ENCODE measurements around the gene KRTAP10-7.
"Not testable (repeated sequence)": the region's sequence is repeated elsewhere in the genome, so short reads cannot be mapped to it uniquely, and the experiment has no call there.

Gene KRTAP10-7

DNA sequence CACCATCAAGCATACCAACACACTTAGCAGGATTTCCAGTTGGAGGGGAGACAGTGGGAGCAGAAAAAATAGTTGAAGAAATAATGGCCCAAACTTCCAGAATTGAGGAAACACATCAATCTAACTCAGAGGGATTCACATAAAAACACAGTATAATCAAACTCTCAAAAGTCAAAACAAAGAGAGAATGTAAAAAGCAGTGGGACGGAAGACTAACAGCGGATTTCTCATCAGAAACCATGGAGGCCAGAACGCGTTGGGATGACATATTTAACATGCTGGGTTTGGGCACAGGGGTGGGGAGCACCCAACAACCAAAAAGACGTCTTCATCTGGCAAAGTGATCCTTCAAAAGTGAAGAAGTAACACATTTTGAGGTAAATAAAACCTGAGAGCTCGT lies 19.5 kb downstream of the KRTAP10-7 start:
- H3K9ac ChIP-seq (ENCODE audit: low read length in 2 of 2), result no peak overlapping the region
- H3K27me3 ChIP-seq (ENCODE audit: control insufficient read depth in 1 of 2, insufficient read depth in 2 of 2, low read length in 2 of 2), result peaks cover 0 to 2% of the 10 kb centered on the region in 2 donors
- H3K36me3 ChIP-seq (ENCODE audit: control insufficient read depth in 2 of 2, insufficient read depth in 2 of 2, low read length in 2 of 2), result no peaks in the 10 kb centered on the region
- H3K4me1 ChIP-seq (ENCODE audit: control insufficient read depth, insufficient read depth, low read length), result no peaks in the 10 kb centered on the region
- H3K4me3 ChIP-seq (ENCODE audit: low read length in 2 of 2), result no peak overlapping the region
- H3K27ac ChIP-seq (ENCODE audit: low read length), result no peak overlapping the region
- peaks cover 13 to 19% of the 10 kb centered on the region in 2 donors for H3K9me3 ChIP-seq (ENCODE audit: control insufficient read depth in 2 of 2, low read length in 2 of 2)

DNA sequence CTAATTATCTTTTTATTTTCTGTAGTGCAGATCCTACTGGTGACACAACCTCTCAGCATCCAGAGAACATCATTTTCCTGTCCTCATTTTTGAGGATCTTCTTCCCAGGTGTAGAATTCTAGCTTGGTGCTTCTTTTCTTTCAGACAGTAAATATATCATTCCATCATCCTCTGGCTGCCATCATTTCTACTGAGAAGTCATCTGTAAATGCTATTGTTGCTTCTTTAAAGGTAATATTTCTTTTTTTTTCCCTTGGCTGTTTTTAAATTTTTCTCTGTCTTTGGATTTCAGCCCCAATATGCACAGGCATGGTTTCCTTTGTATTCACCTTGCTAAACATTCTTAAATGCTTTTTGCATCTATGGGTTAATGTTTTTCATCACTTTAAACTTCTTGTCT lies 23.2 kb downstream of the KRTAP10-7 start:
- Histone ChIP-seq H3K27ac (ENCODE audit: low read length) (no peak overlapping the region), H3K27me3 (ENCODE audit: control insufficient read depth in 1 of 2, insufficient read depth in 2 of 2, low read length in 2 of 2) (peaks cover 6 to 12% of the 10 kb centered on the region in 2 donors), H3K4me3 (ENCODE audit: low read length in 2 of 2) (no peak overlapping the region), H3K9ac (ENCODE audit: low read length in 2 of 2) (no peak overlapping the region), H3K36me3 (ENCODE audit: control insufficient read depth in 2 of 2, insufficient read depth in 2 of 2, low read length in 2 of 2) (no peaks in the 10 kb centered on the region), H3K4me1 (ENCODE audit: control insufficient read depth, insufficient read depth, low read length) (no peaks in the 10 kb centered on the region), H3K9me3 (ENCODE audit: control insufficient read depth in 2 of 2, low read length in 2 of 2) (peaks cover 13 to 21% of the 10 kb centered on the region in 2 donors)

DNA sequence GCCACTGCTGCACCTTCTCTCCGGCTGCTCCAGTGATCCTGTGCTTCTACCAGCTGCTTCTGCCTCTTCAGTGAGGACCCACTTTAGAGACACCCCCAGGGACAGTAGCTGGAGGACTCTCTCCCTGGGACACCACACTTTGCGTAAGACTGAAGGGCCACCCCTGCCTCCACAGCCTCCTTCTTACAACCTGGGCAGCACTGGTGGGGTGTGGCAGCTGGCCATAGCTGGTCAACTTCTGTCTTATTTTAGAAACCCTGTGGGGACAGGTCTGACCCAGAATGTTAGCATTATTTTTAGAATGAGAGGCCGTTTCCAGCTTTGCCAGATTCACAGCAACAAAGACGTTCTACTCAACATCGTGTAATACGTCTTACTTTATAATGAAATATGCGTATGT lies 25.4 kb downstream of the KRTAP10-7 start:
- H3K27me3 ChIP-seq (ENCODE audit: control insufficient read depth in 1 of 2, insufficient read depth in 2 of 2, low read length in 2 of 2), result peaks cover 7 to 18% of the 10 kb centered on the region in 2 donors
- no peak overlapping the region for H3K27ac ChIP-seq (ENCODE audit: low read length)
- no peak overlapping the region for H3K9ac ChIP-seq (ENCODE audit: low read length in 2 of 2)
- no peak overlapping the region for H3K4me3 ChIP-seq (ENCODE audit: low read length in 2 of 2)
- H3K9me3 ChIP-seq (ENCODE audit: control insufficient read depth in 2 of 2, low read length in 2 of 2), result peaks cover 5 to 21% of the 10 kb centered on the region in 2 donors
- H3K4me1 ChIP-seq (ENCODE audit: control insufficient read depth, insufficient read depth, low read length), result no peaks in the 10 kb centered on the region
- no peaks in the 10 kb centered on the region for H3K36me3 ChIP-seq (ENCODE audit: control insufficient read depth in 2 of 2, insufficient read depth in 2 of 2, low read length in 2 of 2)

DNA sequence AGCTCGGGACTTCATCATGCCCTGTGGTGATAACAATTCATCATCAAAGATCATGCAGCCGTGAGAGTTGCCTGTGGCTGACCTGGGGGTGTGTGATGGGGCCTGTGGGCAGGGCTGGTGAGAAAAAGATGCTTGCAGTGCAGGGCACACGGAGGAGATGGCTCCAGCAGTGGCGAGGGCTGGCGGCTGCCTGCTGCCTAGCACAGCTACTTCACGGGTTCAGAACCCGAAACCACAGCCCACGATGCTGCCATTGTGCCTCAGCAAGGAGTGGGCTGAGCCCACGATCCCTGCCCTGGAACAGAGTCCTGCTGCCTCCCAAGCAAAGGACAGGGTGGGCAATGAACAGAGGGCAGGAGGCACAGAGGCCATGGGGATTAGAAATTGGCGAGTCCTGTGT lies 25.9 kb downstream of the KRTAP10-7 start:
- Histone ChIP-seq H3K27ac (ENCODE audit: low read length) (no peak overlapping the region), H3K4me3 (ENCODE audit: low read length in 2 of 2) (no peak overlapping the region), H3K27me3 (ENCODE audit: control insufficient read depth in 1 of 2, insufficient read depth in 2 of 2, low read length in 2 of 2) (peaks cover 7 to 18% of the 10 kb centered on the region in 2 donors), H3K9me3 (ENCODE audit: control insufficient read depth in 2 of 2, low read length in 2 of 2) (peaks cover 5 to 24% of the 10 kb centered on the region in 2 donors), H3K36me3 (ENCODE audit: control insufficient read depth in 2 of 2, insufficient read depth in 2 of 2, low read length in 2 of 2) (no peaks in the 10 kb centered on the region), H3K4me1 (ENCODE audit: control insufficient read depth, insufficient read depth, low read length) (no peaks in the 10 kb centered on the region), H3K9ac (ENCODE audit: low read length in 2 of 2) (no peak overlapping the region)

DNA sequence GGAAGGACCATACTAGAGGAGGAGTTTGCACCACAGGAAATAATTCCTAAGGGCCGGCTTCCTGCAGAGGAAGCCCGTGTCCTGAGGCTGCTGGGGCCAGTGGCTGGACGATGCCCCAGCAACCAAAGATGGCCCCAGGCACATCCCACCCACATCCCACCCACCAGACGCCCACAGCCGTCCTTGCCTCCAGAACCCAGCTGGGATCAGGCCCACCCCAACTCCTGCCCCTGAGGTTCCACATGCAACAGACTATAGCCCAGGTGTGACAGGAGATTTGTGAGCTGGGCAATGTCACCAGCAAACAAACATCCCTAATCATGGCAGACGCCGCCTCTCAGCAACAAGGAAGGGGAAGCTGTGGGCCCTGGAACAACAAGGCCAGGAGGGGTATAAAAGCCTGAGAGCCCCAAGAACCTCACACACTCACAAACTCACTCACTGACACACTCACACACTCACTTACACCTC lies 26.3 kb downstream of the KRTAP10-7 start, which contains the start of gene KRTAP10-9:
Gene KRTAP10-9, plus strand, starts transcription at position 421 of the 471 bp plus-strand sequence. CDS start 79 bp downstream, outside the sequence.
- Histone ChIP-seq H3K9ac (ENCODE audit: low read length in 2 of 2) (no peak within 1 kb of the TSS), H3K27ac (ENCODE audit: low read length) (no peak within 1 kb of the TSS), H3K4me3 (ENCODE audit: low read length in 2 of 2) (no peak within 1 kb of the TSS), H3K4me1 (ENCODE audit: control insufficient read depth, insufficient read depth, low read length) (no peaks in the 10 kb centered on the region), H3K36me3 (ENCODE audit: control insufficient read depth in 2 of 2, insufficient read depth in 2 of 2, low read length in 2 of 2) (no peaks in the 10 kb centered on the region), H3K27me3 (ENCODE audit: control insufficient read depth in 1 of 2, insufficient read depth in 2 of 2, low read length in 2 of 2) (peaks cover 7 to 18% of the 10 kb centered on the region in 2 donors), H3K9me3 (ENCODE audit: control insufficient read depth in 2 of 2, low read length in 2 of 2) (peaks cover 5 to 23% of the 10 kb centered on the region in 2 donors)

DNA sequence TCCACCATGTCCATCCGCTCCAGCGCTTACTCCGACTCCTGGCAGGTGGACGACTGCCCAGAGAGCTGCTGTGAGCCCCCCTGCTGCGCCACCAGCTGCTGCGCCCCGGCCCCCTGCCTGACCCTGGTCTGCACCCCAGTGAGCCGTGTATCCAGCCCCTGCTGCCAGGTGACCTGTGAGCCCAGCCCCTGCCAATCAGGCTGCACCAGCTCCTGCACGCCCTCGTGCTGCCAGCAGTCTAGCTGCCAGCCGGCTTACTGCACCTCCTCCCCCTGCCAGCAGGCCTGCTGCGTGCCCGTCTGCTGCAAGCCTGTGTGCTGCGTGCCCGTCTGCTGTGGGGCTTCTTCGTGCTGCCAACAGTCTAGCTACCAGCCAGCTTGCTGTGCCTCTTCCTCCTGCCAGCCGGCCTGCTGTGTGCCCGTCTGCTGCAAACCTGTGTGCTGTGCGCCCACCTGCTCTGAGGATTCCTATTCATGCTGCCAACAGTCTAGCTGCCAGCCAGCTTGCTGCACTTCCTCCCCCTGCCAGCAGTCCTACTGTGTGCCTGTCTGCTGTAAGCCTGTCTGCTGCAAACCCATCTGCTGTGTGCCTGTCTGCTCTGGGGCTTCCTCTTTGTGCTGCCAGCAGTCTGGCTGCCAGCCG lies 26.9 kb downstream of the KRTAP10-7 start:
- H3K4me3 ChIP-seq (ENCODE audit: low read length in 2 of 2); H3K4me1 ChIP-seq (ENCODE audit: control insufficient read depth, insufficient read depth, low read length); H3K9ac ChIP-seq (ENCODE audit: low read length in 2 of 2); H3K27ac ChIP-seq (ENCODE audit: low read length); H3K36me3 ChIP-seq (ENCODE audit: control insufficient read depth in 2 of 2, insufficient read depth in 2 of 2, low read length in 2 of 2): not testable (repeated sequence)
- peaks cover 7 to 18% of the 10 kb centered on the region in 2 donors for H3K27me3 ChIP-seq (ENCODE audit: control insufficient read depth in 1 of 2, insufficient read depth in 2 of 2, low read length in 2 of 2)
- peaks cover 5 to 17% of the 10 kb centered on the region in 2 donors for H3K9me3 ChIP-seq (ENCODE audit: control insufficient read depth in 2 of 2, low read length in 2 of 2)

DNA sequence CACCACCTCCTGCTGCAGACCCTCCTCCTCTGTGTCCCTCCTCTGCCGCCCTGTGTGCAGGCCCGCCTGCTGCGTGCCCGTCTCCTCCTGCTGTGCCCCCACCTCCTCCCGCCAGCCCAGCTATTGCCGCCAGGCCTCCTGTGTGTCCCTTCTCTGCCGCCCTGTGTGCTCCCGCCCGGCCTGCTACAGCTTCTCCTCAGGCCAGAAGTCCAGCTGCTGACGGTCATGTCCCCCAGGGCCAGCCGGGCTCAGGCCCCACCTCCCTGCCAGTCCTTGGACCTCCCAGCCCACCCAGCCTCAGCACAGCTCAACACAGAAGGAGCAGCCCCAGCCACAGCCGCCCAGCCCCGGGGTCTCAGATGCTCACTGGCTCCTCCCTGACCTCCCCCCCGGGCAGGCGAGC lies 27.4 kb downstream of the KRTAP10-7 start:
- Histone ChIP-seq H3K9me3 (ENCODE audit: control insufficient read depth in 2 of 2, low read length in 2 of 2) (peaks cover 7 to 12% of the 10 kb centered on the region in 2 donors), H3K27me3 (ENCODE audit: control insufficient read depth in 1 of 2, insufficient read depth in 2 of 2, low read length in 2 of 2) (peaks cover 7 to 18% of the 10 kb centered on the region in 2 donors)
- H3K27ac ChIP-seq (ENCODE audit: low read length); H3K36me3 ChIP-seq (ENCODE audit: control insufficient read depth in 2 of 2, insufficient read depth in 2 of 2, low read length in 2 of 2); H3K4me1 ChIP-seq (ENCODE audit: control insufficient read depth, insufficient read depth, low read length); H3K4me3 ChIP-seq (ENCODE audit: low read length in 2 of 2); H3K9ac ChIP-seq (ENCODE audit: low read length in 2 of 2): not testable (repeated sequence)

DNA sequence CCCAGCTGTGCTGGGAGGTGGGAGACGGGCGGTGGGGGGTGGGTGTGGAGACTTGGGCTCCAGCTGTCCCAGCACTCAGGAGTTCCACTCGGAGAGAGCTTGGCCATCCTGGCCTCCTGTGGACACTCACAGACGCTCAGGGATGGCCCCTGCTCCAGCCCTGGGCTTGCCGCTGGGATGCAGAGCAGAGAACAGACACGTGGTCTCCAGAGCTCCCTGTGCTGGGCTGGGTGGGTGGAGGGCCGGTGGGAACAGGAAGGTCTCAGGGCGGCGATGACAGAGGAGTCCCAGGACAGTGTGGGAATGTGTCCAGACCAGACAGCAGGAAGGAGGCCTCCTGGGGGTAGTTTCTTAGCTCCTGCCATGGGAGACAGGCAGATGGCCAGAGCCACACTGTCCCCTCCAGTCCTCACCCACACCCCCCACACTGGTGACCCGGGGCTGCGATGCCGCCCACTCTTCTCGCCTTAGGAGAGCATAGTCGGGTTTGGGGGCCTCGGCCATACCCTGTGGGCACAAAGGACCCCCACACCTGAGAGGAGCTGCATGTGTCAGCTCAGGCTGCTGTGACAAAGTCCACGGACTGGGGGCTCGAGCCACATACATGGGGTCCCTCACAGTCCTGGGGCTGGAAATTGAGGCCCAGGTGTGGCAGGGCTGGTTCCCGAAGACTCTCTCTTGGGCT lies 28.5 kb downstream of the KRTAP10-7 start:
- H3K36me3 ChIP-seq (ENCODE audit: control insufficient read depth in 2 of 2, insufficient read depth in 2 of 2, low read length in 2 of 2), result no peaks in the 10 kb centered on the region
- H3K9me3 ChIP-seq (ENCODE audit: control insufficient read depth in 2 of 2, low read length in 2 of 2), result peaks cover 4 to 12% of the 10 kb centered on the region in 2 donors

DNA sequence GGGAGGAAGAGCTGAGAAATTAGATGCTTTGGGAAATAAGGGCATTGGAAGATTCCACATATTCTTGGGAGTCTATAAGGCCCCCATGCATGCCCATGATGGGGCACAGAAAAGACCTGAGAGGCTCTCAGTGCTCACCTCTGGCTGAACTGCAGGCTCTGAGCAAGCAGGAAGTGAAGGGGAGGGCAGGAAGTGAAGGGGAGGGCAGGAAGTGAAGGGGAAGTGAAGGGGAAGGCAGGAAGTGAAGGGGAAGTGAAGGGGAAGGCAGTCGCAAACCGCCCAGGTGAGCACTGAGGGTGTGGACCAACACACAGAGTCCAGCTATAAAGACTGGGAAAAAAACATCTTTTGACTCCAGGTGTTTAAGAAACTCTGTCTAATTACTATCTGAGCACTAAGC lies 30.0 kb downstream of the KRTAP10-7 start:
- H3K9me3 ChIP-seq (ENCODE audit: control insufficient read depth in 2 of 2, low read length in 2 of 2), result peaks cover 4 to 5% of the 10 kb centered on the region in 2 donors
- no peak overlapping the region for H3K4me3 ChIP-seq (ENCODE audit: low read length in 2 of 2)
- H3K27ac ChIP-seq (ENCODE audit: low read length), result no peak overlapping the region
- H3K9ac ChIP-seq (ENCODE audit: low read length in 2 of 2), result no peak overlapping the region
- H3K36me3 ChIP-seq (ENCODE audit: control insufficient read depth in 2 of 2, insufficient read depth in 2 of 2, low read length in 2 of 2), result no peaks in the 10 kb centered on the region
- H3K4me1 ChIP-seq (ENCODE audit: control insufficient read depth, insufficient read depth, low read length), result no peaks in the 10 kb centered on the region
- H3K27me3 ChIP-seq (ENCODE audit: control insufficient read depth in 1 of 2, insufficient read depth in 2 of 2, low read length in 2 of 2), result peaks cover 7 to 18% of the 10 kb centered on the region in 2 donors

More for the DNA sequence above, 28.5 kb downstream of the KRTAP10-7 start:
- no peak overlapping the region for H3K9ac ChIP-seq (ENCODE audit: low read length in 2 of 2)
- no peak overlapping the region for H3K27ac ChIP-seq (ENCODE audit: low read length)
- H3K27me3 ChIP-seq (ENCODE audit: control insufficient read depth in 1 of 2, insufficient read depth in 2 of 2, low read length in 2 of 2), result peaks cover 7 to 18% of the 10 kb centered on the region in 2 donors
- H3K4me1 ChIP-seq (ENCODE audit: control insufficient read depth, insufficient read depth, low read length), result no peaks in the 10 kb centered on the region
- H3K4me3 ChIP-seq (ENCODE audit: low read length in 2 of 2), result no peak overlapping the region

DNA sequence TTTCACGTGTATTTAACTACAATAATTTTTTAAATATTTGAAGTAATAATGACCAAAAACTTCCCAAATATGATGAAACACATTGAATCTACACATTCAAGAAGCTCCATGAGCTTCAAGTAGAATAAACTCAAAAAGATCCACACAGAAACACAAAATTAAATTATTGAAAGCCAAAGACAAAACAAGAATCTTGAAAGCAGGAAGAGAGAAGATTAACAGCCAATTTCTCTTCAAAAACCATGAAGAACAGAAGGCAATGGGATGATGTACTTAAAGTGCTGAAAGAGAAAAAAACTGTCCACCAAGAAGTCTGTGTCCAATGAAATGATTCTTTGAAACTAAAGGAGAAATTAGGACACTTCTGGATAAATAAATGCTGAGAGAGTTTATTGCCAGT lies 31.7 kb downstream of the KRTAP10-7 start:
- no peaks in the 10 kb centered on the region for H3K4me1 ChIP-seq (ENCODE audit: control insufficient read depth, insufficient read depth, low read length)
- no peak overlapping the region for H3K4me3 ChIP-seq (ENCODE audit: low read length in 2 of 2)
- peaks cover 3 to 15% of the 10 kb centered on the region in 2 donors for H3K27me3 ChIP-seq (ENCODE audit: control insufficient read depth in 1 of 2, insufficient read depth in 2 of 2, low read length in 2 of 2)
- peaks cover 4 to 5% of the 10 kb centered on the region in 2 donors for H3K9me3 ChIP-seq (ENCODE audit: control insufficient read depth in 2 of 2, low read length in 2 of 2)
- no peaks in the 10 kb centered on the region for H3K36me3 ChIP-seq (ENCODE audit: control insufficient read depth in 2 of 2, insufficient read depth in 2 of 2, low read length in 2 of 2)
- H3K27ac ChIP-seq (ENCODE audit: low read length), result no peak overlapping the region
- H3K9ac ChIP-seq (ENCODE audit: low read length in 2 of 2), result no peak overlapping the region
